GM23338 (cell line): ENCODE measurements around the gene UBALD1. TPM values are rescaled to one million over a fixed set of nuclear protein-coding genes. Genes with fewer than 3 reads are reported as not detected.

ENCODE experiments used
- ATAC-seq: fragments of 200-7000 bp; cut with Tn5 transposase; 3 replicates; pipeline ENCODE4 v1.9.1; 2020
- DNase-seq: peaks from one replicate; pipeline ENCODE4 v3.0.0-alpha.2; 2015; ENCODE audit warnings: low spot score
- H2AFZ ChIP-seq: fragments of 200-600 bp; sonication (generic); 2 replicates; pipeline ENCODE4 v1.8.0; 2016; ENCODE audit warnings: antibody characterized with exemption, mild to moderate bottlenecking, moderate library complexity
- H3F3A ChIP-seq: fragments of 200-600 bp; sonication (generic); replicated peaks from 2 replicates; pipeline ENCODE4 v1.8.0; 2017; ENCODE audit warnings: antibody characterized with exemption, mixed run types, low read depth
- H3K27ac ChIP-seq: fragments of 200-600 bp; sonication (generic); 2 replicates; pipeline ENCODE4 v1.6.1; 2016; ENCODE audit warnings: low read depth
- H3K27me3 ChIP-seq: fragments of 200-600 bp; sonication (generic); 2 replicates; pipeline ENCODE4 v1.8.0; 2016; ENCODE audit warnings: mild to moderate bottlenecking, mixed run types, moderate library complexity; ENCODE audit not compliant: insufficient read depth
- H3K36me3 ChIP-seq: fragments of 200-600 bp; sonication (generic); 2 replicates; pipeline ENCODE4 v1.8.0; 2016; ENCODE audit warnings: mild to moderate bottlenecking; ENCODE audit not compliant: insufficient read depth
- H3K4me1 ChIP-seq: fragments of 200-600 bp; sonication (generic); 2 replicates; pipeline ENCODE4 v1.8.0; 2016; ENCODE audit warnings: mild to moderate bottlenecking, moderate library complexity; ENCODE audit not compliant: insufficient read depth
- H3K4me2 ChIP-seq: fragments of 200-600 bp; sonication (generic); 2 replicates; pipeline ENCODE4 v1.7.1; 2017; ENCODE audit warnings: mixed run types
- H3K4me3 ChIP-seq: fragments of 200-600 bp; sonication (generic); 2 replicates; pipeline ENCODE4 v1.6.1; 2016; ENCODE audit warnings: mixed run types
- H3K79me2 ChIP-seq: fragments of 200-600 bp; sonication (generic); replicated peaks from 2 replicates; pipeline ENCODE4 v1.8.0; 2017; ENCODE audit warnings: mild to moderate bottlenecking; ENCODE audit not compliant: insufficient read depth
- H3K9me2 ChIP-seq: fragments of 200-600 bp; sonication (generic); 2 replicates; pipeline ENCODE4 v1.8.0; 2017; ENCODE audit not compliant: insufficient read depth
- H4K20me1 ChIP-seq: fragments of 200-600 bp; sonication (generic); replicated peaks from 2 replicates; pipeline ENCODE4 v1.8.0; 2017; ENCODE audit warnings: mild to moderate bottlenecking; ENCODE audit not compliant: insufficient read depth
- H3K27ac Mint-ChIP-seq: 2 replicates; pipeline ENCODE4 v1.8.0; 2020; ENCODE audit warnings: inconsistent platforms, mild to moderate bottlenecking, moderate library complexity, mixed read lengths
- H3K27me3 Mint-ChIP-seq: 3 replicates; pipeline ENCODE4 v1.8.0; 2022; ENCODE audit warnings: low read depth, mild to moderate bottlenecking, moderate library complexity, mixed read lengths, inconsistent platforms; ENCODE audit not compliant: insufficient read depth, poor library complexity
- H3K36me3 Mint-ChIP-seq: 3 replicates; pipeline ENCODE4 v1.8.0; 2021; ENCODE audit warnings: low read depth, mild to moderate bottlenecking, inconsistent platforms, moderate library complexity, mixed read lengths
- H3K4me1 Mint-ChIP-seq: 3 replicates; pipeline ENCODE4 v1.8.0; 2020; ENCODE audit warnings: mild to moderate bottlenecking, inconsistent platforms, mixed read lengths
- H3K4me3 Mint-ChIP-seq: 3 replicates; pipeline ENCODE4 v1.8.0; 2021; ENCODE audit warnings: moderate library complexity, mild to moderate bottlenecking, inconsistent platforms, mixed read lengths
- H3K9me3 Mint-ChIP-seq: 3 replicates; pipeline ENCODE4 v1.8.0; 2020; ENCODE audit warnings: moderate library complexity, mild to moderate bottlenecking, inconsistent platforms, mixed read lengths
- CREB1 ChIP-seq: fragments of 250-450 bp; sonication (Bioruptor Pico); IDR thresholded peaks from 2 replicates; pipeline ENCODE4 v1.5.0; 2020; ENCODE audit warnings: low read depth, mild to moderate bottlenecking, moderate library complexity
- EZH2 ChIP-seq: fragments of 200-600 bp; sonication (generic); IDR thresholded peaks from one replicate; pipeline ENCODE4 v1.8.0; 2017; ENCODE audit warnings: antibody characterized with exemption, mild to moderate bottlenecking, low read depth; ENCODE audit not compliant: unreplicated experiment
- NANOG ChIP-seq: IDR thresholded peaks from 2 replicates; pipeline ENCODE4 v1.6.1; 2016; ENCODE audit warnings: antibody characterized with exemption, borderline replicate concordance
- POLR2AphosphoS5 ChIP-seq: IDR thresholded peaks from 2 replicates; pipeline ENCODE4 v1.6.1; 2016; ENCODE audit warnings: antibody characterized with exemption, low read depth
- REST ChIP-seq: IDR thresholded peaks from one replicate; pipeline ENCODE4 v1.6.1; 2018; ENCODE audit warnings: antibody characterized with exemption; ENCODE audit not compliant: unreplicated experiment
- STAT1 ChIP-seq: IDR thresholded peaks from one replicate; pipeline ENCODE4 v1.6.1; 2016; ENCODE audit warnings: antibody characterized with exemption; ENCODE audit not compliant: unreplicated experiment
- ZNF331 ChIP-seq: fragments of 250-450 bp; sonication (Bioruptor Pico); IDR thresholded peaks from 2 replicates; pipeline ENCODE4 v1.5.0; 2020; ENCODE audit warnings: low read depth, mild to moderate bottlenecking, moderate library complexity
- polyA plus RNA-seq: library from polyadenylated mRNA; unstranded; fragments of >200 nt; fragmentation: Nextera tagmentation; extraction: Ambion mirVana; gene quantifications from 2 replicates; pipeline ENCODE4 v1.2.1, GENCODE V29; 2016
- total RNA-seq: library from RNA; depleted of rRNA; stranded (reverse); fragments of >200 nt; shearing (Covaris generic); gene quantifications from 2 replicates; pipeline ENCODE4 v1.2.3, GENCODE V29; 2014
- TF ChIP-seq, protein P1 (sequence below): IDR thresholded peaks from 2 replicates; pipeline ENCODE4 v1.6.1; 2016; ENCODE audit warnings: antibody characterized with exemption
- TF ChIP-seq, protein P2 (sequence below), 2 experiments: fragments of 200-600 bp in 1 of 2; sonication (generic) in 1 of 2; conservative IDR thresholded peaks; 2 replicates each; pipeline versions ENCODE4 v1.5.1 to v1.6.1; 2016 to 2017; ENCODE audit warnings: antibody characterized with exemption in 2 of 2, low read depth in 2 of 2, mild to moderate bottlenecking in 2 of 2, moderate library complexity in 1 of 2

UBALD1 gene
- total and polyA plus RNA-seq, 2 experiments from 2014 or later = 20.7 to 32.8 TPM

DNA sequence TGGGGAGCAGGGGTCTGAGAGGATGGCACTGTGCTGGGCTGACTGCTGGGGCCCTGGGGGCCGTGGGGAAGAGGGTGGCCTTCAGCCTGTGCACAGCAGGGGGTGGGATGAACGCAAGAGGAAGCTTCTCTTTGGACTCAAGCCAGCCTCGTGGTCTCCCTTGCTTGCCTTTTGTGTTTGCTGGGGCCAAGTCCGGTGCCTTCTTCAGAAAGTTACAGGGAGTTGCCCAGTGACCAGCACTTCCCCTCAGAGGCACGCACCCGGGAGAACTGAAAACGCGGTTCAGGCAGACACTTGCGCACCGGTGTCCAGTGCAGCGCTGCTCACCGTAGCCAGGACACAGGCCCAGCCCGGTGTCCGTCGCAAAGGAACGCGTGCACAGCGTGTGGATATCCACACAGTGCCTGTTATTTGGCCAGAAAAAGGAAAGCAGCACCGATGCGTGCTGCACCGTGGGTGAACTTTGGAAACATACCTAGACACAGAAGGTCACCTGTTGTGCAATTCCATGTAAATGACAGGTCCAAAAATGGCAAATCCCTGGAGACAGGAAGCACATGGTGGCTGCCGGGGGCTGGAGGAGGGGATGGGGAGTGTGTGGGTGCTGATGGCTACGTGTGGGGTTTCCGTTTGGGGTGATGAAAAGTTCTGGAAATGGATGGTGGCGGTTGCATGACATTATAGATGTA, 49.2 kb upstream of the UBALD1 start:
- H3K79me2 ChIP-seq = no peaks in the 10 kb centered on the region; the same call in 1 of the 2 replicates
- H4K20me1 ChIP-seq = 0 out of 2 replicates have a peak, but pooled peaks cover 4% of the 10 kb centered on the region
- no peak overlapping the region for H3K4me2 ChIP-seq
- Mint-ChIP-seq H3K4me1 (peaks cover 3% of the 10 kb centered on the region; the same call in 1 of the 3 replicates), H3K27me3 (peaks cover 5% of the 10 kb centered on the region), H3K27ac (peak overlapping the region; percentile 63), H3K4me3 (no peak overlapping the region), H3K9me3 (no peaks in the 10 kb centered on the region), H3K36me3 (peaks cover 14% of the 10 kb centered on the region; the same call in 2 of the 3 replicates)
- no peaks in the 10 kb centered on the region for H3K9me2 ChIP-seq
- H3K27ac ChIP-seq = peak overlapping the region; percentile 69; the same call in 1 of the 2 replicates
- 0 out of 2 replicates have a peak, but pooled peaks cover 7% of the 10 kb centered on the region for H3F3A ChIP-seq
- H2AFZ ChIP-seq = no peak overlapping the region
- no peak overlapping the region for H3K4me3 ChIP-seq
- DNase-seq = no peak
- no peaks in the 10 kb centered on the region for H3K4me1 ChIP-seq
- no peak for ATAC-seq
- H3K36me3 ChIP-seq = peaks cover 7% of the 10 kb centered on the region
- H3K27me3 ChIP-seq = no peaks in the 10 kb centered on the region
- no peak for TF ChIP-seq EZH2
- TF ChIP-seq, protein P1, sequence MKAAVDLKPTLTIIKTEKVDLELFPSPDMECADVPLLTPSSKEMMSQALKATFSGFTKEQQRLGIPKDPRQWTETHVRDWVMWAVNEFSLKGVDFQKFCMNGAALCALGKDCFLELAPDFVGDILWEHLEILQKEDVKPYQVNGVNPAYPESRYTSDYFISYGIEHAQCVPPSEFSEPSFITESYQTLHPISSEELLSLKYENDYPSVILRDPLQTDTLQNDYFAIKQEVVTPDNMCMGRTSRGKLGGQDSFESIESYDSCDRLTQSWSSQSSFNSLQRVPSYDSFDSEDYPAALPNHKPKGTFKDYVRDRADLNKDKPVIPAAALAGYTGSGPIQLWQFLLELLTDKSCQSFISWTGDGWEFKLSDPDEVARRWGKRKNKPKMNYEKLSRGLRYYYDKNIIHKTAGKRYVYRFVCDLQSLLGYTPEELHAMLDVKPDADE = no peak
- no peak for TF ChIP-seq POLR2AphosphoS5
- TF ChIP-seq REST = no peak
- no peak for TF ChIP-seq STAT1
- TF ChIP-seq ZNF331 (CRISPR knock-in tag) = no peak
- no peak for TF ChIP-seq NANOG
- TF ChIP-seq CREB1 (CRISPR knock-in tag) = no peak

- Histone ChIP-seq H3K27ac (peak overlapping the region; percentile 69), H4K20me1 (0 out of 2 replicates have a peak, but pooled peaks cover 4% of the 10 kb centered on the region), H3K27me3 (no peaks in the 10 kb centered on the region), H3K4me1 (no peaks in the 10 kb centered on the region), H2AFZ (no peak overlapping the region), H3F3A (0 out of 2 replicates have a peak, but pooled peaks cover 7% of the 10 kb centered on the region), H3K9me2 (no peaks in the 10 kb centered on the region), H3K36me3 (peaks cover 2% of the 10 kb centered on the region), H3K4me2 (no peak overlapping the region), H3K4me3 (no peak overlapping the region), H3K79me2 (no peaks in the 10 kb centered on the region; the same call in 1 of the 2 replicates)
- ATAC-seq = no peak
- H3K27ac Mint-ChIP-seq = no peak overlapping the region
- no peak overlapping the region for H3K4me3 Mint-ChIP-seq
- no peak for DNase-seq
- peaks cover 5% of the 10 kb centered on the region for H3K27me3 Mint-ChIP-seq
- H3K36me3 Mint-ChIP-seq = peaks cover 14% of the 10 kb centered on the region; the same call in 2 of the 3 replicates
- H3K9me3 Mint-ChIP-seq = no peaks in the 10 kb centered on the region
- H3K4me1 Mint-ChIP-seq = peaks cover 3% of the 10 kb centered on the region; the same call in 1 of the 3 replicates
- TF ChIP-seq POLR2AphosphoS5 (no peak), EZH2 (no peak)
- TF ChIP-seq, protein P2, sequence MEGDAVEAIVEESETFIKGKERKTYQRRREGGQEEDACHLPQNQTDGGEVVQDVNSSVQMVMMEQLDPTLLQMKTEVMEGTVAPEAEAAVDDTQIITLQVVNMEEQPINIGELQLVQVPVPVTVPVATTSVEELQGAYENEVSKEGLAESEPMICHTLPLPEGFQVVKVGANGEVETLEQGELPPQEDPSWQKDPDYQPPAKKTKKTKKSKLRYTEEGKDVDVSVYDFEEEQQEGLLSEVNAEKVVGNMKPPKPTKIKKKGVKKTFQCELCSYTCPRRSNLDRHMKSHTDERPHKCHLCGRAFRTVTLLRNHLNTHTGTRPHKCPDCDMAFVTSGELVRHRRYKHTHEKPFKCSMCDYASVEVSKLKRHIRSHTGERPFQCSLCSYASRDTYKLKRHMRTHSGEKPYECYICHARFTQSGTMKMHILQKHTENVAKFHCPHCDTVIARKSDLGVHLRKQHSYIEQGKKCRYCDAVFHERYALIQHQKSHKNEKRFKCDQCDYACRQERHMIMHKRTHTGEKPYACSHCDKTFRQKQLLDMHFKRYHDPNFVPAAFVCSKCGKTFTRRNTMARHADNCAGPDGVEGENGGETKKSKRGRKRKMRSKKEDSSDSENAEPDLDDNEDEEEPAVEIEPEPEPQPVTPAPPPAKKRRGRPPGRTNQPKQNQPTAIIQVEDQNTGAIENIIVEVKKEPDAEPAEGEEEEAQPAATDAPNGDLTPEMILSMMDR (conservative IDR thresholded peaks at IDR 0.05; ENCODE audit: low read depth in 2 of 2) = no peak
- TF ChIP-seq, protein P1 = no peak
Observed at GRCh38 chr16:4663465-4663776, 48.7 kb upstream of the UBALD1 start.
